ENCODE data around the gene CCN5. TPM values are rescaled to one million over a fixed set of nuclear protein-coding genes. Genes with fewer than 3 reads are reported as not detected.
"Not testable (repeated sequence)": the region's sequence is repeated elsewhere in the genome, so short reads cannot be mapped to it uniquely, and the experiment has no call there.

Gene CCN5, protein sequence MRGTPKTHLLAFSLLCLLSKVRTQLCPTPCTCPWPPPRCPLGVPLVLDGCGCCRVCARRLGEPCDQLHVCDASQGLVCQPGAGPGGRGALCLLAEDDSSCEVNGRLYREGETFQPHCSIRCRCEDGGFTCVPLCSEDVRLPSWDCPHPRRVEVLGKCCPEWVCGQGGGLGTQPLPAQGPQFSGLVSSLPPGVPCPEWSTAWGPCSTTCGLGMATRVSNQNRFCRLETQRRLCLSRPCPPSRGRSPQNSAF
- not detected in 2 replicates for total RNA-seq

DNA sequence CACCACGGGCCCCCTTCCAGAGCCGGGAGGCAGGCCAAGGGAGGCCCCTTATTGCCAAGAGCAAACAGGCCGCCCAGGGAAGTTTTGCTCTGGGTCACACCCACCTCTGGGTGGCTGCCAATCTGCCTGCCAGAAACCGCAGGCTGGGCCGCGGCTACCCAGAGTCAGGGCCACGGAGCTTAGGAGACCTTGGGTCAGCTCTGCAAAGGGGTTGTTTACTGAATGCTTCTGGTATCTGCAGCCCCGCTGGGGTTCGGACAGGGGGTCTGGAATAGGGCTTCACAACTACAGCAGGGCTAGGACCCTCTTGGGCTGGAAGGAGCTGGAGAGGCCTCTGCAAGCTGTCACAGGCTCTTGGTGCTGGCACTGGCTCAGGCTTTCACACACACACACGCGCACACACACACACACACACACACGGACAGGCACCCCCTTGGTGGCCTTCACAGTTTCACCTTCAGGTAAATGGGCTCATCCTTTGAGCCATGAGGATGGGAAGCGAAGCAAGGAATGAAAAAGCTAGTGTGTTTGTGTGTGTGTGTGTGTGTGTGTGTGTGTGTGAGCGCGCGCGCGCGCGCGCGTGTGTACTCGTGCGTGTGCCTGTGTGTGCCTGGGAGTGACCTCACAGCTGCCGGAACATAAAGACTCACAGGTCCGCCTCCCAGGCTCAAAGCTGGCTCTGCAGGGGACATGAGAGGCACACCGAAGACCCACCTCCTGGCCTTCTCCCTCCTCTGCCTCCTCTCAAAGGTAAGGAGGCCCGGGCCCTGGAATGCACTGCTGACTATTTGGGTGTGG lies at the start of gene CCN5:
CCN5 (plus strand) TSS at position 669 of the 798 bp plus-strand sequence; CDS start at position 691, 22 bp downstream.
- DNase-seq (ENCODE audit: low read depth in 2 of 2) = peak; percentile 69 to 72

DNA sequence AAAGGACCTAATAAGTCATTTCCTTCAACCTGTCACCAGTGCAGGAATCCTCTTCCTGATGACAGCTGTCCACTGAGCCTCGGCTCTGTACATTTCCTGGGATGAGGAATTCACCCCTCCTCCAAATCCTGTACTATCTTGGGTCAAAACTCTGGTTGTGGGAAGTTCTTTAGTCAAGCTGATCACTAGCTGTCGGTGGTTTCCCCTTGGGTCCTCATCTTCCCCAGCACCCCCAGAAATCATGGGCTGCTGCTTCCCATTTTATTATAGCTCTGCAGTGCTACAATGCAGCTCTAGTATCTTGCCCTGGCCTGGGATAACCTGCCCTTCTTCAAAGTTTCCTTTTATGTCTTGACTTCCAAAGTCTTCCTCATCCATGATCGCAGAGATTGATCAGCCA lies 49.1 kb upstream of the CCN5 start:
- no peak for DNase-seq (ENCODE audit: low read depth in 2 of 2)

DNA sequence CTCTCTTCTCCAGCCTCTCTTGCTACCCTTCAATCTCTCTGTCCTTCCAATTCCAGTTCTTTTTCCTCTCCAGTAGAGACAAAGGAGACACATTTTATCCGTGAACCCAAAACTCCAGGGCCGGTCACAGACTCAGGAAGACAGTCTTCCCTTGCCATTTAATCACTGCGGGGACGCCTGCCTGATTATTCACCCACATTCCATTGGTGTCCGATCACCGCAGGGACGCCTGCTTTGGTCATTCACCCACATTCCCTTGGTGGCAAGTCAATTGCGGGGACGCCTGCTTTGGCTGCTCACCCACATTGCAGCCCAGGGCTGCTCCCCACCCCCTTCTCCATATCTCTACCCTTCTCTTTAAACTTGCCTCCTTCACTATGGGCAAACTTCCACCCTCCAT lies 44.3 kb upstream of the CCN5 start:
- peak in 1 of 2 donors; percentile 34 for DNase-seq (ENCODE audit: low read depth in 2 of 2)

- DNase-seq (ENCODE audit: low read depth in 2 of 2) = not testable (repeated sequence)
Observed at GRCh38 chr20:44671541-44671940, 43.6 kb upstream of the CCN5 start.

GRCh38 chr20:44672318-44672902 lies 42.8 kb upstream of the CCN5 start:
- DNase-seq (ENCODE audit: low read depth in 2 of 2) = not testable (repeated sequence)

DNA sequence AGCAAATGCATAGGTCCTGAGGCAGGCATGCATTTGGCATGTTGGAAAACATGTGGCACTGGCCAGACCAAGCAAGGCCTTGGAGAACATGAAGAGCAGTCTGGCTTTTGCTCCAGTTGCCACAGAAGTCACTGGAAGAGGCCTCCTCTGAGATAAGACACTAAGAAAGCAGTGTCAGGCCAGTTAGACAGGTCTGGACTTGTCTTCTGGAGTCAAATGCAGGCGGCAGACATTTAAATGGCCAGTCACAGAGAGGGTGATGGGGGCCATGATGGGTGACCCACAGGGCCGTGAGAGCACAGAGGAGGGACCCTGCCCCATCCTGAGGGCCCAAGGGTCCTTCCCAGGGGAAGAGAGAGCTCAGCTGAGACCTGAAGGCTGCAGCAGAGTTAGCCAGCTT lies 36.9 kb upstream of the CCN5 start:
- no peak for DNase-seq (ENCODE audit: low read depth in 2 of 2)

GRCh38 chr20:44678990-44679611 lies 36.1 kb upstream of the CCN5 start:
- DNase-seq (ENCODE audit: low read depth in 2 of 2) = no peak

- DNase-seq (ENCODE audit: low read depth in 2 of 2) = no peak
Observed at GRCh38 chr20:44681796-44682566, 33.2 kb upstream of the CCN5 start.

DNA sequence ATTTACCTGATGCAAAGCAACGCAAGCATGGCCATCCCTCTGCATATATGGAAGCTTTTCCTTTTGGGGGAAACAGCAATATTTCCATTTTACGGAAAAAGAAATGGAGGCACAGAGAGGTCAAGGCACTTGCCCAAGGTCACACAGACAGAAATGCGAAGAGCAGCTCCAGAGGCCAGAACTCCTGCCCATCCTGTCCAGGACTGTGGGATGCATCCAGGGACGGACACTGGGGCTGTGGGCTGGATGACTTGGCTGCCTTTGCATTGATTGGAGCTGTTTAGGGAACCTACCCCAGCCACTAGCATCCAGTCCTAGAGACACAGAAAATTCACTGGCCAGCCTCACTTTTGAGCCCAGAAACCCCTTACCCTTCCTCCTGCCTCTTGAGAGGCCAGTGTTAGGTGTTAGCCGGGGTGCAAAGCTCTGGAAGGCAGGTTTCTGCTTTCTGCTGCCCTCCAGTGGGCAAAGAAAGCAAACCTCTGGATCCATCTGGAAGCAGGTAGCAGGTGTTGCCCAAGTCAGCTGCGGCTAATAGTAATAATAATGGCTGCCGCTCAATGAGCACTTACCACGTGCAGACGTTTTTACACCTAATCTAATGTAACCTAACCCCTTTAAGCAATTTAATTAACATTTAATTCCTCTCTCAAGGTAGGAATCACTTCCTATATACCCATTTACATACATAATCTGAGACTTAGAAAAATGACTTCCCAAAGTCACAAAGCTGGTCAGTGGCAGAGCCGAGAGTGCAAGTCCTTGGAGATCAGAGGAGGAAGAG lies 31.7 kb upstream of the CCN5 start:
- DNase-seq (ENCODE audit: low read depth in 2 of 2) = peak; percentile 59 to 61

DNA sequence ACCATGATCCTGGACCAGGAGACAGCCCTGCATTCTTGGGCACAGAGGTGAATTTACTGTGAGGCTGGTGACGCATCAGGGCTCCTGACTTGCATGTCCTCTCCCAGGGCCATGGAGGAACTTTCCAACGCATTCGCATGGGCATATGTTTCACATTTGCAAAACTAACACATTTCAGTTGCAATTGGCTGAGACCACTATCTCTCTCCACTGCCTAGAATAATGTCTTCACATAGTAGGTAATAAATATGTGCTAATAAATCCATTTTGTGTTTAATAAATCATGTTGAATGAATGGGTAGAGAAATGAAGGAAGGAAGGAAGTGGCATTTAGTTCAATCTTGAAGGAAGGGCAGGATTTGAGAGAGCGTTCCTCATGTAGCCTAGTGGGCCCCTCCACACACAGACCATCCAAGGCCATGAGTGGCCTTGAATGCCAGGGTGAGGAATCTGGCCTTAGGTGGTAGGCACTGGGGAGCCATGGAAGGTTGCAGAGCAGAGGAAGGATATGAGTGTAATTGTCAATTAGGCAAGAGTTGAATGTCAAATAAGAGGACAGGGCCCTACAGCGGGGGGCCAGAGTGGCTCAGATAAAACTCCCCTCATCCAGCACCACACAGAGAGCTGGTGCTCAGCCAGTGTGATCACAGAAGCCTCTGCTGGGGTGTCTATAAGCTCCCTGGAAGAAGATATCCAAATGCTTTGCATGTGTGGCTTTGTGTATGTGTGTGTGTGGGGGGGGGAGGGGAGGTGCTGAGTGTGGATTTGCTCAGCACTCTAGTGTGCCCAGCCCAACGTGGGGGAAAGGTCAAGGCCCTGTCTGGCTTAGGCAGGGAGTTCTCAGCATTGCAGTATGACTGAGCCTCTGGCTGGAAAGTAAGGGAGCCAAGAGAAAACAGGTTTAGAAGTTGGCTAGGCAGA lies 30.9 kb upstream of the CCN5 start:
- DNase-seq (ENCODE audit: low read depth in 2 of 2) = no peak

- DNase-seq (ENCODE audit: low read depth in 2 of 2) = no peak
Observed at GRCh38 chr20:44686934-44687333, 28.2 kb upstream of the CCN5 start.

GRCh38 chr20:44688053-44688625 lies 27.0 kb upstream of the CCN5 start:
- peak; percentile 75 to 76 for DNase-seq (ENCODE audit: low read depth in 2 of 2)

DNA sequence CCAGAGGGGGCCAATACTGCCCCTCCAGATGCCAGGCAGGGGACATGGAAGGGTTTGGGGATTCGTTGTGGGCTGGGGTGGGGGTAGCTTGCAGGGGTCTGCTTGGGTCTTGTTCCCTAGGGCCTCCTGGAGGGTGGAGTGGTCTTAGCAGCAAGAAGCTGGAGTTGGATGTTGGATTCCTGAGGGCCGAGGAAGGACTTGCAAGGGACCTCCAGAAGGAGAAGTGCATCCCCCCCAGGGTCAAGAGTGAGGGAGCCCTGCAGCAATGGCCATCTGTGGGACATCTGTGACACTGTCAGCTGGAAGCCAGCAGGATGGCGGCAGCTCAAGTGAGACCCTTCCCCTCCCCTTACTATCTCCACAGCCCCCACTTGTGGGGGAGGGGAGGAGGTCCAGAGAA lies 25.4 kb upstream of the CCN5 start:
- no peak for DNase-seq (ENCODE audit: low read depth in 2 of 2)

GRCh38 chr20:44690781-44691423 lies 24.3 kb upstream of the CCN5 start:
- peak in 1 of 2 donors; percentile 43 for DNase-seq (ENCODE audit: low read depth in 2 of 2)

DNA sequence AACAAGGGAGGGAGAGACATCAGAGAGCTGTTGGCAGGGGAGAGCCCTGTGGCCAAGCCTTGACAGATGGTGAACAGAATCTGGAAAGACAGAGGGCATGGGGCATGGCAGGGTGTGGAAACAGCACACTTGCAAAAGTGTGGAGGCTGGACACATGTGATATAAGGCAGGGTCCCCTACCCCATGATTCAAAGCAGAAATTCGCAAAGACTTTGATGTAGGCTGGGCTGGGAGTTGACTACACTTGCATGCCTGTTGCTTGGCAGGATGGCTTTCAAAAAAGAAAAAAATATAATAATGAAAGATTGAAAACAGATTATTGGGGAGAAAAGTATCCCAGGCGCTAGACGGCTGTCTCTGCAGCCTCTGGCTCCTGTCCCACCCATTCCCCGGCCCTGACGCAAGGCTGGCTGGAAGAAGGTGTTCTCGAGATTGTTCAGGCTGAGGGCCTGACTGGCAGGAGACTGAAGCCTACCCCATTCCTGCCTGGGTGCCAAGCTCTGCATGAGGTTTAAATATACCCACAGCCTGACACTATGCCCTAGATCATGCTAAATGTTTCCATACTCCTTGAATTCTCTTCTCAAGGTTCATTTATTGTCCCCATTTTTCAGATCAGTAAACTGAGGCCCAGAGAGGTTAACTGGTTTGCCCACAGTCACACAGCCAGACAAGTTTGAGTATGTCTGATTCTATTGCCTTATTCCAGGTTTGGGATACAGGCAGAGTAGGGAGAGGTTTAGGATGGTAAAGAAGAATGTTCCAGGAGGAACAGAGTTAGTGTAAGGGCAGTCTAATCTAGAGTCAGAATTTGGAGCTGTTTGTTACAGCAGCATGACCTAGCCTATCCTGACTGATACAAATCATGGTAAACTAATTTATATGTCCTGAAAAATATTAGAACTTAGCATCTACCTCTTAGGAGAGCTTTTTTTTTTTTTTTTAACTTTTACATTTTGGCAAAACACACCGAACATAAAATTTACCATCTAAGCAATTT lies 23.4 kb upstream of the CCN5 start:
- no peak for DNase-seq (ENCODE audit: low read depth in 2 of 2)

DNA sequence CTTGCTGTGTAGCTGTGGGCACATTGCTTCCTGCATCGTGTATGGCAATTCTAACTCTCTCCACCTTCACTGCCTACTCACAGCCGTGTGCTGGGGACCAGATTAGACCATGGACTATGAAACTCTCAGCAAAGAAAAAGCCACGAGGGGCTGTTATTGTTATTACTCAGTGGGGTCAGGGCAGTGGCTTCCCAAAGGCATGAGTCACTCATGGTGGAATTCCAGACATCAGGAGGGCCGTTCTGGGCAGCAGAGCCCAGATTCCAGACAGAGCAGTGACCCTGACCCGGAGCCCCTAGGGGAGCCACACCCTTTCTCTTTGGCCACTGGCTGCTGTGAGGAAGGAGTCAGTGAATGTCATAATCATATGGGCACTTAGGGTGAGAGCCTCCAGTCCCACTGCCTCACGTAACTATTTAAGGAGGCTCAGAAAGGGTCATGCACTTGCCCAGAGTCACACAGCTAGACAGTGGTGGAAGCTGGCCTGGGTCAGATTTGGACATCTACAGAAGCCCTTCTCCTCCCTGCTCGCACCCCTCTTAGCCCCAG lies 22.2 kb upstream of the CCN5 start:
- DNase-seq (ENCODE audit: low read depth in 2 of 2) = peak; percentile 94 to 97

DNA sequence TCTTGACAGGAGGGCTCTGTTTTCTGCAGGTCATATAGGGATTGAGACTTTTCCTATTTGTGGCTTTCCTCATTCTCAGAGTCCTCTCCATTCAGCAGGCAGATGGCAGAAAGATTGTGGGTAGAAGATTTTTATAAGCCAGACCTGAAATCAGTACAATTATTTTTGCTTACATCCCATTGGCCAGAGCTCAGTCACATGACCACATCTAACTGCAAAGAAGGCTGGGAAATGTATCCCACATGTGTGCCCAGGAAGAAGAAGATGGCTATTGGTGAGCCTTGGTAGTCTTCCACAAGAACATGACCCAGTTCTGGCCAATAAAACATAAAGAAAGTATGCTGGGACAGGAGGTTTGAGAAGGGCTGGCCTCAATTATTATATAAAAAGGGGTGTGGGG lies 21.5 kb upstream of the CCN5 start:
- no peak for DNase-seq (ENCODE audit: low read depth in 2 of 2)

Data from lung microvascular endothelial cell (primary cell).